ENCODE measurements around the gene CD59. TPM values are rescaled to one million over a fixed set of nuclear protein-coding genes. Genes with fewer than 3 reads are reported as not detected.

The CD59 gene
- total RNA-seq, 3 donors from 2014 or later = 296 to 563 (median 375) TPM

GRCh38 chr11:33775832-33776470, 39.7 kb upstream of the CD59 start:
- no peak for TF ChIP-seq CTCF (IDR thresholded peaks at IDR 0.05)
- no peak for TF ChIP-seq POLR2A (IDR thresholded peaks at IDR 0.05)
- TF ChIP-seq POLR2AphosphoS5 (IDR thresholded peaks at IDR 0.05) = no peak
- Histone ChIP-seq H3K36me3 (no peaks in the 10 kb centered on the region), H3K27me3 (no peaks in the 10 kb centered on the region), H3K4me1 (peaks cover 5 to 9% of the 10 kb centered on the region in 2 donors), H3K27ac (no peak overlapping the region), H3K9me3 (no peaks in the 10 kb centered on the region), H3K4me3 (no peak overlapping the region)
- intact Hi-C loops (cut with DNase I; ENCODE audit: low total_unique reads) = no loop called here
- no peak for DNase-seq (ENCODE audit: low spot score in 2 of 2)

- H3K4me3 ChIP-seq = no peak overlapping the region
- no peaks in the 10 kb centered on the region for H3K36me3 ChIP-seq
- H3K4me1 ChIP-seq = peaks cover 5 to 9% of the 10 kb centered on the region in 2 donors
- TF ChIP-seq CTCF (IDR thresholded peaks at IDR 0.05) = no peak
- TF ChIP-seq POLR2AphosphoS5 (IDR thresholded peaks at IDR 0.05) = no peak
- no peak for TF ChIP-seq POLR2A (IDR thresholded peaks at IDR 0.05)
- H3K27ac ChIP-seq = no peak overlapping the region
- no peaks in the 10 kb centered on the region for H3K27me3 ChIP-seq
- intact Hi-C loops (cut with DNase I; ENCODE audit: low total_unique reads) = no loop called here
- no peaks in the 10 kb centered on the region for H3K9me3 ChIP-seq
- DNase-seq (ENCODE audit: low spot score in 2 of 2) = no peak
These were observed 39.2 kb upstream of the CD59 start for GRCh38 chr11:33775467-33775807.

- Histone ChIP-seq H3K4me3 (peak overlapping the region; percentile 88 to 99 (median 98)), H3K36me3 (no peaks in the 10 kb centered on the region), H3K27me3 (no peaks in the 10 kb centered on the region), H3K27ac (peak overlapping the region; percentile 86 to 87), H3K9me3 (no peaks in the 10 kb centered on the region), H3K4me1 (peaks cover 5 to 9% of the 10 kb centered on the region in 2 donors)
- peak in 1 of 2 donors; percentile 52 for DNase-seq (ENCODE audit: low spot score in 2 of 2)
- TF ChIP-seq POLR2A (IDR thresholded peaks at IDR 0.05) = no peak
- no peak for TF ChIP-seq POLR2AphosphoS5 (IDR thresholded peaks at IDR 0.05)
- no peak for TF ChIP-seq CTCF (IDR thresholded peaks at IDR 0.05)
- intact Hi-C loops (cut with DNase I; ENCODE audit: low total_unique reads) = no loop called here
These were observed 38.7 kb upstream of the CD59 start for GRCh38 chr11:33774736-33775466.

- H3K36me3 ChIP-seq = no peaks in the 10 kb centered on the region
- no peak for TF ChIP-seq CTCF (IDR thresholded peaks at IDR 0.05)
- peak in 2 of 3 donors; percentile 20 to 77 for TF ChIP-seq POLR2AphosphoS5 (IDR thresholded peaks at IDR 0.05)
- TF ChIP-seq POLR2A (IDR thresholded peaks at IDR 0.05) = no peak
- H3K27me3 ChIP-seq = no peaks in the 10 kb centered on the region
- no peaks in the 10 kb centered on the region for H3K9me3 ChIP-seq
- peak; percentile 86 for DNase-seq (ENCODE audit: low spot score in 2 of 2)
- peaks cover 5 to 9% of the 10 kb centered on the region in 2 donors for H3K4me1 ChIP-seq
- H3K27ac ChIP-seq = peak within 1 kb of the TSS; percentile 86 to 87
- intact Hi-C loops (cut with DNase I; ENCODE audit: low total_unique reads) = no loop called here
- H3K4me3 ChIP-seq = peak within 1 kb of the TSS; percentile 88 to 99 (median 98)
These were observed 37.9 kb upstream of the CD59 start, which contains the start of gene FBXO3 for GRCh38 chr11:33773987-33774735. Gene FBXO3, minus strand, starts transcription at chr11:33774520. Its CDS starts 23 bp downstream, at chr11:33774497.
